A549 (cell line): ENCODE data around the gene ANKRD23. TPM values are rescaled to one million over a fixed set of nuclear protein-coding genes. Genes with fewer than 3 reads are reported as not detected.
"Not testable (repeated sequence)": the region's sequence is repeated elsewhere in the genome, so short reads cannot be mapped to it uniquely, and the experiment has no call there.

Experiments
- ATAC-seq, 2 experiments: fragments of 200-7000 bp in 1 of 2; fragments of >200 bp in 1 of 2; cut with Nextera tagmentation in 1 of 2; cut with Tn5 transposase in 1 of 2; 3 replicates each; pipeline versions ENCODE4 v1.8.0 to v1.9.1; 2018 to 2020; ENCODE audit warnings: mild to moderate bottlenecking in 1 of 2, moderate library complexity in 1 of 2
- CTCF ChIA-PET: fragments of 300-600 bp; sonication (Branson Sonifier 250); formaldehyde crosslinking; extraction: SDS; loops from one replicate; lab custom pipeline; 2021; ENCODE audit warnings: antibody characterized with exemption, inconsistent platforms; lab: Yijun Ruan, JAX
- POLR2A ChIA-PET: fragments of 350-600 bp; formaldehyde crosslinking; extraction: SDS; loops from one replicate; lab custom pipeline; 2021; ENCODE audit warnings: antibody characterized with exemption, inconsistent platforms; lab: Yijun Ruan, JAX
- DNase-seq, 2 experiments: peaks; one replicate each; pipeline versions ENCODE4 v3.0.0 to v3.0.0-alpha.2; 2011 to 2016; ENCODE audit warnings: low read depth in 1 of 2, low spot score in 1 of 2
- FAIRE-seq: peaks from 2 replicates; lab custom pipeline; 2011; peaks lifted over from hg19 to GRCh38; lab: Jason Lieb, UNC
- H3K27ac ChIP-seq, 2 experiments: fragments of >200 bp; sonication (Bioruptor Twin); formaldehyde crosslinking; 3 replicates each; pipeline ENCODE4 v1.5.1; 2016 to 2017
- H3K4me1 ChIP-seq: fragments of >200 bp; sonication (Bioruptor Twin); formaldehyde crosslinking; 3 replicates; pipeline ENCODE4 v1.6.1; 2016
- H3K4me2 ChIP-seq: fragments of >200 bp; sonication (Bioruptor Twin); formaldehyde crosslinking; 3 replicates; pipeline ENCODE4 v1.6.1; 2016
- H3K4me3 ChIP-seq: fragments of >200 bp; sonication (Bioruptor Twin); formaldehyde crosslinking; 3 replicates; pipeline ENCODE4 v1.5.1; 2016
- H3K9me3 ChIP-seq: fragments of >200 bp; sonication (Bioruptor Twin); formaldehyde crosslinking; 3 replicates; pipeline ENCODE4 v1.6.1; 2016
- CBX2 ChIP-seq: fragments of 200-600 bp; sonication (generic); IDR thresholded peaks from 2 replicates; pipeline ENCODE4 v1.6.1; 2016; ENCODE audit warnings: low read depth, mild to moderate bottlenecking, borderline replicate concordance
- CHD4 ChIP-seq: fragments of 200-600 bp; sonication (generic); IDR thresholded peaks from 2 replicates; pipeline ENCODE4 v1.6.1; 2016; ENCODE audit warnings: antibody characterized with exemption, mild to moderate bottlenecking, borderline replicate concordance
- EHF ChIP-seq: fragments of 250-450 bp; sonication (Bioruptor Pico); IDR thresholded peaks from 2 replicates; pipeline ENCODE4 v1.5.0; 2020; ENCODE audit warnings: mild to moderate bottlenecking
- EP300 ChIP-seq, 2 experiments: fragments of >200 bp; sonication (Bioruptor Twin); formaldehyde crosslinking; IDR thresholded peaks; 2 replicates in 1 of 2; 3 replicates in 1 of 2; pipeline ENCODE4 v1.6.1; 2016 to 2017
- ESRRA ChIP-seq: fragments of 150-350 bp; IDR thresholded peaks from 2 replicates; pipeline ENCODE4 v1.6.1; 2014; ENCODE audit warnings: mild to moderate bottlenecking, low read length, borderline replicate concordance
- FOSL2 ChIP-seq, 2 experiments: fragments of 450-650 bp in 1 of 2; fragments of >200 bp in 1 of 2; sonication (Bioruptor Twin) in 1 of 2; formaldehyde crosslinking; IDR thresholded peaks; 2 replicates each; pipeline versions ENCODE4 v1.5.0 to v1.6.1; 2016 to 2020; ENCODE audit warnings: mild to moderate bottlenecking in 1 of 2, moderate library complexity in 1 of 2
- HDAC2 ChIP-seq: fragments of 200-600 bp; sonication (generic); IDR thresholded peaks from 2 replicates; pipeline ENCODE4 v1.6.1; 2016
- HOXA7 ChIP-seq: fragments of 250-450 bp; sonication (Bioruptor Pico); IDR thresholded peaks from 2 replicates; pipeline ENCODE4 v1.5.0; 2020; ENCODE audit warnings: mild to moderate bottlenecking, moderate library complexity
- JUN ChIP-seq, 2 experiments: fragments of >200 bp; sonication (Bioruptor Twin); formaldehyde crosslinking; IDR thresholded peaks; 2 replicates in 1 of 2; 3 replicates in 1 of 2; pipeline ENCODE4 v1.6.1; 2016 to 2017
- MAFK ChIP-seq: fragments of 450-650 bp; IDR thresholded peaks from 2 replicates; pipeline ENCODE4 v1.6.1; 2014; ENCODE audit not compliant: partially characterized antibody
- MYC ChIP-seq: IDR thresholded peaks from 2 replicates; pipeline ENCODE4 v1.6.1; 2012; ENCODE audit warnings: mild to moderate bottlenecking, inconsistent platforms, low read length, improper control_type of control experiment, borderline replicate concordance
- NPAS2 ChIP-seq: fragments of 250-450 bp; sonication (Bioruptor Pico); IDR thresholded peaks from 2 replicates; pipeline ENCODE4 v1.8.0; 2022; ENCODE audit warnings: mild to moderate bottlenecking, moderate library complexity, borderline replicate concordance
- NR3C1 ChIP-seq: fragments of >200 bp; sonication (Bioruptor Twin); formaldehyde crosslinking; IDR thresholded peaks from 3 replicates; pipeline ENCODE4 v1.6.1; 2017
- POLR2AphosphoS2 ChIP-seq: conservative IDR thresholded peaks from 2 replicates; pipeline ENCODE4 v1.6.1; 2012; ENCODE audit warnings: low read length, improper control_type of control experiment, inconsistent platforms
- RARB ChIP-seq: fragments of 250-450 bp; sonication (Bioruptor Pico); IDR thresholded peaks from 2 replicates; pipeline ENCODE4 v1.8.0; 2021; ENCODE audit warnings: mild to moderate bottlenecking, moderate library complexity
- RCOR1 ChIP-seq: fragments of 150-350 bp; IDR thresholded peaks from 2 replicates; pipeline ENCODE4 v1.6.1; 2014; ENCODE audit warnings: antibody characterized with exemption, low read length, low read depth
- RFX5 ChIP-seq: fragments of 450-650 bp; IDR thresholded peaks from 2 replicates; pipeline ENCODE4 v1.7.1; 2014; ENCODE audit warnings: antibody characterized with exemption, mild to moderate bottlenecking, moderate library complexity
- RNF2 ChIP-seq: fragments of 200-600 bp; sonication (generic); IDR thresholded peaks from 2 replicates; pipeline ENCODE4 v1.6.1; 2016; ENCODE audit warnings: low read depth, mild to moderate bottlenecking, antibody characterized with exemption, moderate library complexity, borderline replicate concordance
- TFCP2L1 ChIP-seq: fragments of 250-450 bp; sonication (Bioruptor Pico); IDR thresholded peaks from 2 replicates; pipeline ENCODE4 v1.5.0; 2021; ENCODE audit warnings: mild to moderate bottlenecking
- TP53 ChIP-seq: fragments of 250-450 bp; sonication (Bioruptor Pico); IDR thresholded peaks from 2 replicates; pipeline ENCODE4 v1.5.0; 2021; ENCODE audit warnings: mild to moderate bottlenecking, moderate library complexity
- USF2 ChIP-seq: fragments of 450-650 bp; IDR thresholded peaks from 2 replicates; pipeline ENCODE4 v1.6.1; 2014; ENCODE audit warnings: antibody characterized with exemption
- ZSCAN20 ChIP-seq: fragments of 250-450 bp; sonication (Bioruptor Pico); IDR thresholded peaks from 2 replicates; pipeline ENCODE4 v1.8.0; 2022; ENCODE audit warnings: mild to moderate bottlenecking, moderate library complexity
- WGBS: methylation state at CpG from one replicate; pipeline ENCODE4 v1.1.6; 2017; ENCODE audit errors: missing lambda C conversion rate; 5-methylcytosine and 5-hydroxymethylcytosine counted together
- polyA plus RNA-seq, 4 experiments: library from polyadenylated mRNA; depleted of rRNA in 3 of 4; stranded (reverse); fragments of >200 nt; fragmentation: RNase III in 1 of 4; extraction: RNeasy Plus Mini Kit Qiagen cat#74134 plus additional on column Dnase treatment in 1 of 4; gene quantifications; 2 replicates in 3 of 4; 3 replicates in 1 of 4; pipeline ENCODE4 v1.2.3, GENCODE V29; 2011 to 2017

ANKRD23 gene
- polyA plus RNA-seq, 2 of the 4 experiments (the other 2 are of a cell fraction), result 1.9 to 2.4 TPM

- Histone ChIP-seq H3K4me3 (no peak overlapping the region), H3K27ac (no peak overlapping the region), H3K4me2 (no peak overlapping the region), H3K9me3 (no peaks in the 10 kb centered on the region)
- no peak for ATAC-seq
- CTCF ChIA-PET, result interaction anchor here (0.6 to 6.0 kb wide), 6 partner anchors 11 to 246 kb away, joined by 3 to 81 read pairs (median 6); partner anchors contain the start of gene CNNM4
- DNase-seq, result no peak
- TF ChIP-seq EP300 (IDR thresholded peaks at IDR 0.05) (no peak), POLR2AphosphoS2 (no peak), RARB (CRISPR knock-in tag) (no peak), NR3C1 (no peak), JUN (IDR thresholded peaks at IDR 0.05) (no peak), CBX2 (no peak), EHF (CRISPR knock-in tag) (no peak), TP53 (CRISPR knock-in tag) (no peak)
- TF ChIP-seq, all 56 proteins: peak for 0
- peaks cover 7% of the 10 kb centered on the region; the same call in 1 of the 3 replicates for H3K4me1 ChIP-seq
- no peak for FAIRE-seq
- 90% methylated on average over 15 of the region's 23 CpGs for WGBS
- POLR2A ChIA-PET, result interaction anchor here (0.7 kb wide), 1 partner anchor 37 kb away, joined by 3 read pairs; the partner anchor contains the start of gene CNNM4
Measured at GRCh38 chr2:96797066-96797625, 46.7 kb downstream of the ANKRD23 start.

DNA sequence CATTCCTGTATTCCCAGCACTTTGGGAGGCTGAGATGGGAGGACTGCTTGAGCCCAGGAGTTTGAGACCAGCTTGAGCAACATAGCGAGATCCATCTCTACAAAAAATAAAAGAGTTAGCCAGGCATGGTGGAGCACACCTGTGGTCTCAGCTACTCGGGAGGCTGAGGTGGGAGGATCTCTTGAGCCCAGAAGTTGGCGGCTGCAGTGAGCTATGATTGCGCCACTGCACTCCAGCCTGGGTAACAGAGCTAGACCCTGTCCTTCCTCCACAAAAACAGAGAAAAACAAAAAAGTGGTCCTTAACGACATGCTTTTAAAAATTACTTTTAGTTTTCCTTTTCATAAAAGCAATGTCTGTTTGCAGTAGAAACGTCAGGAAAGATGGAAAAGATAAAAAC is 47.3 kb downstream of the ANKRD23 start:
- WGBS, result 82% methylated on average over 6 of the region's 6 CpGs
- H3K27ac ChIP-seq, FAIRE-seq, H3K9me3 ChIP-seq, H3K4me2 ChIP-seq, H3K4me3 ChIP-seq, ATAC-seq, DNase-seq, POLR2A ChIA-PET, H3K4me1 ChIP-seq: not testable (repeated sequence)
- CTCF ChIA-PET, result interaction anchor here (3.0 to 6.0 kb wide), 2 partner anchors 13 to 245 kb away, joined by 10 to 81 read pairs; no protein-coding TSS in a partner anchor

DNA sequence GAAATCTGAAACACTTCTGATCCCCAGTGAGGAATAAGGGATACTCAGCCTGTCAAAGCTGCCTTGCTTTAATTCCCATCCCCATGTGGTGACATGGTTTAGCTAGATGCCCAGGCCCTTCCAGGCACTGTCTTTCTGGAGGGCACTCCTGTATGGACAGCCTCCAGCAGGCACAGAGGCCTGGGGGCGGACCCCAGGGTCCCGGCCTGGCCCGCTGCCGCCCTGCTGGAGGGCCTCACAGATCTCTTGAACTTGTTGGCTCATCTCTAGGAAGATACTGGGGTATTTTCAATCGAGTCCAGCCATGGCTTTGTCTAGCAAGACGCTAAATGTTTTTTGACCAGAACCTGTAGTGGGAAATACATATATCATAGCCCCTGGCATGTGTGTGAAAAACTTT is 48.7 kb downstream of the ANKRD23 start:
- Histone ChIP-seq H3K9me3 (no peaks in the 10 kb centered on the region), H3K4me3 (no peak overlapping the region), H3K4me2 (no peak overlapping the region), H3K27ac (no peak overlapping the region), H3K4me1 (no peaks in the 10 kb centered on the region)
- POLR2A ChIA-PET, result no interaction called here
- DNase-seq (no peak), FAIRE-seq (no peak), ATAC-seq (no peak)
- TF ChIP-seq MYC (no peak), MAFK (no peak), ESRRA (no peak), RARB (CRISPR knock-in tag) (no peak), RNF2 (no peak), HOXA7 (no peak), NPAS2 (no peak), CHD4 (no peak), EP300 (IDR thresholded peaks at IDR 0.05) (no peak), ZSCAN20 (CRISPR knock-in tag) (no peak), TFCP2L1 (no peak), RCOR1 (no peak), HDAC2 (no peak), USF2 (no peak), FOSL2 (IDR thresholded peaks at IDR 0.05) (no peak), FOSL2 (CRISPR knock-in tag; IDR thresholded peaks at IDR 0.05) (no peak), RFX5 (no peak)
- CTCF ChIA-PET, result no interaction called here
- 90% methylated on average over 6 of the region's 6 CpGs for WGBS
